HG02884 (cell line): ENCODE data around the gene SNX10.

ENCODE experiments used
- ATAC-seq: cut with Tn5 transposase; IDR thresholded peaks from one replicate; pipeline ENCODE4 v1.9.1; 2021; ENCODE audit warnings: mild to moderate bottlenecking, moderate library complexity; ENCODE audit not compliant: unreplicated experiment

Gene SNX10

DNA sequence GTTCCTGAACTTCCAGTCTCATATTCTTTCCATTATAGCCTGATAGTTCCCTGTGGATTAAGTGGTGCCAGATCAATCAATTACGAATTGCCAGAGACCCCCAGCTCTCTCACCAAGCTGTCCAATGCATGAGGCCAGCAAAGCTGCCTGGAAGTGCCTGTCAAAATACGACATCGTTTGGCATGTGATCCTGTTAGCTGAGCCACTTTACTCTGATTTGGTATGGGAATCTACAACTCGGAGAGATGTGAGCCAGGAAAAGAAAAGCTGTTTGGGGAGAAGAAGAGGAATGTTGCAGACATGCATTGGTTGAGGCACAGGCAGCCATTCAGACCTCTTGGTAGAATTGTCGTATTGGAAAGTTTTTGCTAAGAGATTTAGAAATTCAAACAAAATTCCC lies 3.9 kb downstream of the SNX10 start:
- ATAC-seq, result no peak

DNA sequence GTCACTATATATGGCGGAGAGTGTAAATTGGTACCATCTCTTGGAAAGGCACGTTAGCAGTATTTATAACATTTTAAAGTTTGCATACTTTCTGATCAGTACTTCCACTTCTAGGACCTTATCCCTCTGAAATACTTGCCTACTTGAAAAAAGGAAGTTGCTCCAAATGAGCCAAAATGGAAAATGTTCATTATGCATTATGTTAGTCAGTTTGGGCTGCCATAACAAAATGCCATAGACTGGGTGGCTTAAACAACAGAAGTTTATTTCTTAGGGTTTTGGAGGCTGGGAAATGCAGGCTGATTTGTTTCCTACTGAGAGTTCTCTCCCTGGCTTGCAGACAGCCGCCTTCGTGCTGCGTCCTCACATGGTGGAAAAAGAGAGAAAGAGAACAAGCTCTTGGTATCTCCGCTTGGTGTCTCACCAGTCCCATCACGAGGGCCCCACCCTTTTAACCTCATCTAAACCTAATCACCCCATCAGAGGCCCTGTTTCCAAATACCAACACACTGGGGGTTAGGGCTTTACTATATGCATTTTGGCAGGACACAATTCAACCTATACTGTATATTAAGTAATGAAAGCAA lies 6.9 kb downstream of the SNX10 start:
- no peak for ATAC-seq

DNA sequence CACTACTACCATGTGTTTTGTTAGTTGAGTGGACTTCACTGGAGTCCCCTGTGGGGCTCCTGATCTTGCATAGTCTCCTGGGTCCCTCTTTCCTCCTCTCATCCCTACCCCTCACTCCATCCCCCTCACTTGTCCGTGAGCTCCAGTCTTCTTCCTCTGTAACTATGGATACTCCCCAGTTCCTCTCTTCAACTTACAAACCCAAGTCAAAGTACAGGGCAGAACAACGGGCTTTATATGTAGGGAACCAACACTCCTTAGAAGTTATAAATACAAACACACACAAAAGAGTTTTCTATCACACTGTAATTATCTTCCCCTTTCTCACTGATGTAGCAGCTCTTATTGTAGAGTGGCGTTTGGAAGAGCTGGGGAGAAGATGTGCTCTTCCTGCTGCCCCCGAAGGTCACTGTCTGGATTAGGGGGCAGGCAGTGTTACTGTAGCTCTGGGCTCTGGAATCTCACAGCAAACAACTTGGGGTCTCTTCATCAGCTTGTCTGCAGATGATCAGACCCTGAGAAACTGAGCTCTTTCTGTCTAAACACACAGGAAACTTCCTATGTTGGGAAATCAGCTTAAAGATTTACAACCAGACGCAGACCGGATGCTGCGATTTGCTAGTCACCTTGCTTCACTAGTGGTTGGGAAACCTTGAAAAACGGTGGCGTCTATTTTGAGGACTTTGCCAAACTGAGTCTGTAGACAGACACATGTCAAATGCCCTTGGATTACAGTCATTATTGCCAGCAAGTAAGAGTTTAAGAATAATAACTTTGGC lies 13.6 kb downstream of the SNX10 start:
- no peak for ATAC-seq

DNA sequence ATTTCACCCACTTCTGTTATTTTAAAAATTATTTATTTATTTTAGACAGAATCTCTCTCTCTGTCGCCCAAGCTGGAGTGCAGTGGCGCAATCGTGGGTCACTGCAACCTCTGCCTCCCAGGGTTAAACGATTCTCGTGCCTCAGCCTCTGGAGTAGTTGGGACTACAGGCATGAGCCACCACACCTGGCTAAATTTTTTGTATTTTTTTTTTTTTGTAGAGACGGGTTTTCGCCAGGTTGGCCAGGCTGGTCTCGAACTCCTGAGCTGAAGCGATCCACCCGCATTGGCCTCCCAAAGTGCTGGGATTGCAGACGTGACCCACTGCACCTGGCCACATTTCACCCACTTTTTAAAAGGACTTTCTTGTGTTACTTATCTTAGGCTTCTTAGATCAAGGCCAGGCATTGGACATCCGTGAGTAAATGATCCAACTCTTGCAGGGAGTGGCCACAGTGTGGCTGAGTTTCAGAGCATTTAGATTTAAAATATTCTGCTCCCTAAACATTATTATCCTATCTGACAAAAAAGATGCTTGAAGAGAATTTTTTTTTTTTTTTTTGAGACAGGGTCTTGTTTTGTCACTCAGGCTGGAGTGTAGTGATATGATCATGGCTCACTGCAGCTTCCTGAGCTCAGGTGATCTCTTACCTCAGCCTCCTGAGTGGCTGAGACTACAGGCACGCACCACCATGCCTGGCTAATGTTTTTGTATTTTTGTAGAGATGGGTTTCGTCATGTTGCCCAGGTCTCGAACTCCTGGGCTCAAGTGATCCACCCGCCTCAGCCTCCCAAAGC lies 14.4 kb downstream of the SNX10 start:
- no peak for ATAC-seq

DNA sequence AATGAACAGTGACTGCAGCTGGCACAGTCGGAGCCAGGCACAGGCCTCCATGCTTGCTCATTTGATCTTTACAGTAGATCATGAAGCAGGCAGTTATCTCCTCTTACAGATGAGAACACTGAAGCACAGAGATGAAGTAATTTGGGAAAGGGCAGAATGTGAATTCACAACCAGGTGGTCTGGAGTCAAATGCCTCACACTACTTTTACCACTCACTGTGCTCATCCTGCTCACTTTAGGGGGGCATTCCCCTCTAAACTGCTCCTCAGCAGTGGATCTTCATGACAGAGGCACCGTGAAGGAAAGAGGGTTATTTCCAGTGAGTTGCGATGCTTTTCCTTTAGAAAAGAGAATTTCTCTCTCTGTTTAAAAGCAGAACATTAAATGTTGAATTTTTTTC lies 15.1 kb downstream of the SNX10 start:
- ATAC-seq, result no peak

DNA sequence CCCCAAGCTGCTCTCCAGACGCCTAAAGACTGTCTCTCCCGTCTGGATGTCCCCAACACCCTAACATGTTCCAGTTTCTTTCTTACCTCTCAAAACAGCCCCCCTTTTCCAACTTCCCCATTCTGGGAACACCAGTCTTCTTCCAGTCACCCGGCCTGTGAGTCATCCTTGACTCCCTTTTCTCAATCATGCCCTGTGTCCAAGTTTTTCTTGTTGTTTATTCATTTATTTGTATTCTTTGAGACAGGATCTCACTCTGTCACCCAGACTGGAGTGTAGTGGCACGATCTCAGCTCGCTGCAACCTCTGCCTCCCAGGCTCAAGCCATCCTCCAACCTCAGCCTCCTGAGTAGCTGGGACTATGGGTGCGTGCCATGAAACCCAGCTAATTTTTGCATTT lies 15.6 kb downstream of the SNX10 start:
- ATAC-seq, result no peak

DNA sequence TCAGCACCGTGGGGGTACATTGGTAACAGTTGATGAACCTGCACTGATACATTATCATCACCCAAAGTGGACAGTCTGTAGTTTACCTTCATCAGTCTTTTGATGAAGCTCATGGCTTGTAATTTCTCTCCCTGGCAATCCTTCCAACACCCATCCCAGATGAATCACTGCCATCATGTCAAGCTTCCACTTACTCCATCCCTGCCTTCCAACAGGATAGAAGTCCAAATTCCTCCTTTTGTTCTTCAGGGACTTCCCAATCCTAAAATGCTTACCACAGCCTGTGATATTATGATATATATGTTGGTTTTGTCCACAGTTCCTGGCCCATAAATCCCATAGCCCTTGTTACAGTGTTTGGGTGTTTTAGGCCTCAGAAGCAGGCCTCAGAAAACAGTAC lies 16.1 kb downstream of the SNX10 start:
- no peak for ATAC-seq

DNA sequence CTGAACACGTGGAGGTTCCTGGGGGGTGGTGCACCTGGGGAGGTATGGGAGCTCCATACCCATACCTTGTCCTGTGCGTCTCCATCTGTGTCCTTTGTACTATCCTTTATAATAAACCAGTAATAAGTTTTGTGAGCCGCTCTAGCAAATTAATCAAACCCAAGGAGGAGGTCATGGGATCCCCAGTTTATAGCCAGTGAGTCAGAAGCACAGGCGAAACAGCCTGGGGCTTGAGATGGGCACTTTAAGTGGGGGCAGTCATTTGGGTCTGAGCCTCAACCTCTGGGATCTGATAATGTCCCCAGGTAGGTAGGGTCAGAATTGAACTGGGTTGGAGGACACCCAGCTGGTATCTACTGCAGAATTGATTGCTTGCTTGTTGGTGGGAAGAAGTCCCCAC lies 16.9 kb downstream of the SNX10 start:
- no peak for ATAC-seq

DNA sequence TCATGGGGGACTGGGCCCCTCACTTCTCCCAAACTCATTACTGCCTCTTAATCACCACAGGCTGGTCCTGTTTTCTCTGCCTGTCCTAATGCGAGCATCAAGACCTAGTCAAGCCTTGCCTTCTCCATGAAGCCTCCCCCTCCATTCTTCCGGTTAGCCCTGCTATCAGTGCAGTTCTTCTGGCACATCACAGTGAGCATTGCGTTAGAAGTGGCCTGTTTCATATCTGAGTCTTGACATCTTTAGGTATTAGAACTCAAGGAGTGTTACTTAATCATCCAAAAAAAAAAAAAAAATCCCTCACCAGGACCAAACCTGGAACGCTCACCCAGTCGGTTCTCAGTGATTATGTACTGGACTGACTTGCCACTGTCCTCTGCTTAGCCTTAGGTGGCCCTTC lies 17.4 kb downstream of the SNX10 start:
- no peak for ATAC-seq

DNA sequence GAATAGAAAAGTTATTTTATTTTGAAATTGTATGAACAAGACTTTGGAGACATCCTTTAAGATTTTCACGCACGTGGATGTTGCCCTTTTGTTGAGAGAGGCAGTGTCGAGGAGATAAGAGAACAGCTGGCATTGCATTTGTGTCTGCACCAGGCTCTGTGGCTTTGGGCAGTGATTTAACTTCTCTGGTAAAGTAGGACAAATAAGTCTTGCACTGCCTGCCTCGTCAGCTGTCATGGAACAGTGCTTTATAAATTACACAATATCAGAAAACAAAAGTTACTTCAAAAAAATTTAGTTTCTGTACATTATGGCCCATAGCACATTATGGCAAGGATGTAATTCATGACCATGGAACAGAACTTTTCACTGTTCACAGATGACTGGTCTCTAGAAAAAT lies 20.1 kb downstream of the SNX10 start:
- ATAC-seq, result no peak

DNA sequence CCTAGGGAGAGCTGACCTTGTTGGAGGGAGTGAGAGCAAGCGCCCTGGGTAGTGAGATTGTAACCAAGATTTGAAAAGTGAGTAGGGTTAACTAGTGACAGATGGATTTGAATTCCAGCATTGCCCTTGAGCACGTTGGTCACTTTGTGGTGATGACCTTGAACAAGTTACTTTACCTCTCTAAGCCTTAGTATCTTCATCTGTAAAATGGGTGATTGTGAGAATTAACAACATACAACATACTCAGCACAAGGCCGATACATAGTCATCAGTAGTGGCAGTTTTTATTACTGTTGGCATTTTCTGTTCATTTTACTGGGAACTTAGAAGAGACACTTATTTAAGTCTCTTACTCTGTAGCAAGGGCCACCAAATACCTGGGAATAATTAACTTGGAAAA lies 25.5 kb downstream of the SNX10 start:
- no peak for ATAC-seq

DNA sequence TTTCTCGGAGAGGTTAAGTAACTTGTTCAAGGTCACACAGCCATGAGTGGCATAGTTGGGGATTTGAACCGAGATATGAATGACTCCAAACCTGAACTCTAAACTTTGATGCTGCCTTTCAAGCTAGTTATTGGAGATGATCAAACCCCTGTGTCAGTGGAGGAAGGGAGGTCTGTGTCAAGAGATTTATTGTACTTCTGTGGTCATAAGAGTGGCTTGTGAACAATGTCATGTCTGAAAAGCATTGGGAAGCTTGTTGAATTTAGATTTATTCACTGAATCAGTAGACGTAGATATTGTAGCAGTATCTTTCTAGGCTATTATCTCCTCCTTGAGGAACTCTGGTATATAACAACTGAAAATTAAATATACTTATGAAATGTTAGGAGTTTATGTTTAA lies 27.3 kb downstream of the SNX10 start:
- ATAC-seq, result no peak

DNA sequence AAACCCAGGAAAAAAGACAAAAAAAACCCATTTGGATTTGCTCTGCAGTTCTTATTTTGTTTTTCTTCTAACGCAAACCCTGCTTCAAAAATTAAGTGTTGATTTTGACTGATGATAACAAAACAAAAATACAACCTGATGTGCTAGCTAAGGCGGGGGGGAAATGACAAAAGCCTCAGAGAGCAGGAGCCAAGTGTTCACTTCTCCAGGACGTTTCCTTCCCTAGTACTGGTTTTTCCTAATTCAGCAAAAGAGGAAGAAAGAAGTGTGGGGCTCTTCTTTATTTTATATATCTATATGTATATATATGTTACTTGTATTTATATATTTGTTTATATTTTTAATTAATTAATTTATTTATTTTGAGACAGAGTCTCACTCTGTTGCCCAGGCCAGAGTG lies 28.0 kb downstream of the SNX10 start:
- ATAC-seq, result no peak

DNA sequence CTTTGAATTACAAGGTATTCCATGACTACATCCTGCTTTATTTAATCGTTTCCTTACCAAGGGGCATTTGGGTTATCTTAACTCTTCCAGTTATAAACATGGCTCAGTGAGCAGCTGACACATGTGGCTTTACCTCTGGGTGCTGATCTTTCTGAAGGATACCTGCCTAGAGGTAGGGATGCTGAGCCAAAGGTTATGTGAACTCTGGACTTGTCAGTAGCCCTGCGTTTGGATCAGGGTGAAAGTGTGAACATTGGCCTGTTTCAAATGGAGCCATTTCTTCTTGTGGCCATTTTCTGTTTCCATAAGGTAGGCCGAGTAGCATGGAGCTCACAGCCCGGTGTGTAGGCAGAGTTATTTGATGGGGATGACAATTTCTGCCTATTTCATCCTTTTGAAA lies 29.2 kb downstream of the SNX10 start:
- no peak for ATAC-seq

DNA sequence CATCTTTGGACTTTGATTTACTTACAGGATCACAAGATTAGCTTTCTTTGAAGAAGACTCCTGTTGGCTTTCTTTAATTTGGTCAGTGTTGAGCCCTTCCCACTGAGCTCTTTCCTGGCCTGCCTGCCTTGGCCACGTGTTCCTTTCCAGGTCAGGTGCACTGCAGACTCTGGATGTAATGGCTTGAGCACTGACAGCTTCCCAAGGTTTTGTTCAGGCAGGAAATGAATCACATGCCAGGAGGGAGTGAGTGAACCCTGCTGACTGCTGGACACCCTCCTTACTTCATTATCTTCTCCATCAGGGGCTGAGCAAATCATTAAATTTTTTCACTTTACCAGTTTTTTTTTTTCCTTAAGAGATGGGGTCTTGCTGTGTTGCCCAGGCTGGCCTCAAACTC lies 29.8 kb downstream of the SNX10 start:
- ATAC-seq, result no peak

DNA sequence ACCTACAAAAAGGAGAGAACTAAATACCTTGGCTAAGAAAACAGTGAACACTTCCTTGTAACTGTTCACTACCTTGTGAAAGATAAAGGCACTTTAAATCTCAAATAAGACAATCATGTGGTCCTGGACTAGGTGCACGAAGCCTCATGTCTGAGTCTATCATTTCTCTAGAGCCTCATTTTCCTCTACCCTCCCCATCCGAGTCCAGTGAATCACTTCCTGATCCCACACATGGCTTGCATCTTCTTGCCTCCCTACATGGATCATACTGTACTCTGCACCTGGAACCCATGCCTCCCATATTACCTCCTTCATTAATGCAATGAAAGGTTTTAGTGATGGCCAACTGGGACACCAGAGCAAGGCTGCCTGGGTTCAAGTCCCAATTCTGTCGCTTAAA lies 34.5 kb downstream of the SNX10 start:
- no peak for ATAC-seq

DNA sequence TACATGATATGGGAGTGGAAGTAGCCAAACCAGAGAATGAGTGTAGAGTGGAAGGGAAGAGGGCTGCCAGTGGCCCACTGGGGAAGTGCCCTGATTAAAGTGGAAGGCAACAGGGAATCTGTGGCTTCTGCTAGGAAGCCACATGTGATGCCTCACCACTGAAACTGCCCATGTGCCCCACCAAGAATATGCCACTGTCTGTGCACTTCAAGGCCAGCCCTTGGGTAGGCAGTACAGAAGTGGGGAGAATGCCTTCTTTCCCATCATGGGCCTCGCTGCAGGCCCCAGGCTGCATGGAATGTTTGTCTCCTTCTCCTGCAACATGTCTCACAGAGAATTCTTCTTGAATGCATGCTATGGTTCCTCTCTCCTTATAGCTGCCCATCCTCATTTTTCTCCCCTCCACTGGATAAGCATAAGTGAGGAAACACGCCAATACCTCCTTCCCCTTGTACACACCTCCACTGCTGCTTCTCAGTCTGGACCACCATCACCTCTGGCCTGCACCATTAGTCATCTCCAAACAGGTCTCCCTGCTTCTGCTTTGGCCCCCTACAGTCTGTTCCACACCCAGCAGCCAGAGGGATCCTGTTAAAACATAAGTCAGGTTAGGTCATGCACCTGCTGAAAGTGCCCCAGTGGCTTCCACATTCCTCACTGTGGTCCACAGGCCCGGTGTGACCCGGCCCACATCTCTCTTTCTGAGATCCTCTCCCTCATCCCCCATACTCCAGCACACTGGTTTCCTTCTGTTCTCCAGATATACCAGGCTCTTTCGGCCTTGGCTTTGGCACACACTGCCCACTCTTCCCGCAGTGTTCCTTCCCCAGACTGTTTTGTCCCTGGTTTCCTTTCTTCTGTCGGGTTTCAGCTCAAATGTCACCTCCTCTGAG lies 37.1 kb downstream of the SNX10 start:
- ATAC-seq, result no peak

DNA sequence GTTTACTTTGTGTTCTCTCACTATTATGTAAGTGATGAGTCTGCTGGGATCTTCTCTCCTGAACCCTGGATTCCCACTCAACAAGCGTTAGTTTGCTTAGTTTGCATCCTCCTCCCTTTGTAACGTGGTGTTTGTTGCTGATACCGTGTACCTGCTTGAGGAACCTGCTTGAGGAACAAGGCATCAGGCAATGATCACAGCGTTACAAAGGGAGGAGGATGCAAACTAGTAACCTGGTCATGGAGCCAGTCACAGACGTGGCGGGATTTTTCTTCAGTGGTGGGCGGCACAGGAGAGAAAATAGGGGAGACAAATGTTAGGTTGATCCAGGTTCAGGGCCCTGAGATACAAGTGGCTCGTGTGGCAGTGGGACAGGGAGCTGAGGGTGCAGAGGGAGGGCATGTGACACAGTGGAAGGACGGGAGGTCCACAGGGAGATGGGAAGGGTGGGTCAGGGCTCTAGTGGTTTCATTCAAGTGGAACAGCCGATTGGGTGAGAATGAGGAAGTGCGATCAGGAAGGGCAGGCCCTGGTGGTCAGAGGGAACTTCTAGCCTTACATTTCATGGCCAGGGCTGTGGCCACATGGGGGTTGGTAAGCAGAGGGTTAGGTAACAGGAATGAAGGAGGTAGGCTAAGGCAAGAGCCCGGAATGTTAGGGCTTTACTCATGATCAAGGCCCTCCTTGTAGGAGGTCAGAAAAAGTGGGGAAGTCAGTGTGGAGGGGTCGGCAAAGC lies 38.0 kb downstream of the SNX10 start:
- ATAC-seq, result peak; percentile 67

DNA sequence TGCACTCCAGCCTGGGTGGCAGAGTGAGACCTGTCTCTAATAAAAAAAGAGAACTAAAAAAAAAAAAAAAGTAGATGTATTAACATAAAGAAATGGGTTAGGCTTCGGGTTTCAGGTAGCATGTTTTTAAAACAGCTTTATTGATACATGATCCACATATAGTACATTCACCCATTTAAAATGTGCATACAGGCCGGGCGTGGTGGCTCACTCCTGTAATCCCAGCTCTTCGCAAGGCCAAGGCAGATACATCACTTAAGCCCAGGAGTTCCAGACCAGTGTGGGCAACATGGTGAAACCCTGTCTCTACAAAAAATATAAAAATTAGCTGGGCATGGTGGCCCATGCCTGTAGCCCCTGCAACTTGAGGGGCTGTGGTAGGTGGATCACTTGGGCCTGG lies 39.5 kb downstream of the SNX10 start:
- no peak for ATAC-seq

DNA sequence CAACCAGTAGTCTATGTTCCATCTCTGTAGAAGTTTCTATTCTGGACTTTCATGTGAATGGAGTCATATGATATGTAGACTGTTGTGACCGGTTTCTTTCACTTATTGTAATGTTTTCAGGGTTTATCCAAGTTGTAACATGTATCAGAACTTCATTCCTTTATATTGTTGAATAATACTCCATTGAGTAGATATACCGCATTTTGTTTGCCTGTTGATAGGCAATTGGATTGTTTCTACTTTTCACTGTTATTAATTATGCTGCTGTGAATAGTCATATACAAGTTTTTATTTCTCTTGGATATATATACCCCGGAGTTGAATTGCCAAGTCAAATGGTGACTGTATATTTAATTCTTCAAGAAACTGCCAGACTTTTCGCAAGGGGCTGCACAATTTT lies 40.1 kb downstream of the SNX10 start:
- ATAC-seq, result no peak
